ENCODE measurements around the gene CADPS2. TPM values are rescaled to one million over a fixed set of nuclear protein-coding genes. Genes with fewer than 3 reads are reported as not detected.

CADPS2 gene
- total RNA-seq, 1 experiment from 2014 or later: 5.9 TPM

GRCh38 chr7:122305475-122306319 lies 580.6 kb downstream of the CADPS2 start:
- DNase-seq: peak; percentile 73
- Histone ChIP-seq H3K36me3 (replicated peaks; ENCODE audit: control insufficient read depth, insufficient read depth, low read length) (no peaks in the 10 kb centered on the region), H3K27me3 (ENCODE audit: control insufficient read depth, insufficient read depth, low read length) (peaks cover 96% of the 10 kb centered on the region), H3K4me3 (ENCODE audit: insufficient read depth, low read depth, low read length) (peak overlapping the region; percentile 41)

- H3K27me3 ChIP-seq (ENCODE audit: control insufficient read depth, insufficient read depth, low read length): peaks cover 98% of the 10 kb centered on the region
- peak overlapping the region; percentile 41 for H3K4me3 ChIP-seq (ENCODE audit: insufficient read depth, low read depth, low read length)
- H3K36me3 ChIP-seq (replicated peaks; ENCODE audit: control insufficient read depth, insufficient read depth, low read length): no peaks in the 10 kb centered on the region
- peak; percentile 64 for DNase-seq
Measured at GRCh38 chr7:122304996-122305421, 581.3 kb downstream of the CADPS2 start.

GRCh38 chr7:122304319-122304975 lies 581.8 kb downstream of the CADPS2 start, which contains the start of gene FEZF1:
FEZF1 (minus strand) TSS chr7:122304750; CDS start chr7:122304437, 313 bp downstream.
- DNase-seq: peak; percentile 89
- H3K27me3 ChIP-seq (ENCODE audit: control insufficient read depth, insufficient read depth, low read length): peaks cover 99% of the 10 kb centered on the region
- H3K36me3 ChIP-seq (replicated peaks; ENCODE audit: control insufficient read depth, insufficient read depth, low read length): no peaks in the 10 kb centered on the region
- H3K4me3 ChIP-seq (ENCODE audit: insufficient read depth, low read depth, low read length): peak within 1 kb of the TSS; percentile 61

GRCh38 chr7:122303531-122304318 lies 582.5 kb downstream of the CADPS2 start:
- DNase-seq: peak; percentile 80
- Histone ChIP-seq H3K4me3 (ENCODE audit: insufficient read depth, low read depth, low read length) (peak overlapping the region; percentile 61), H3K27me3 (ENCODE audit: control insufficient read depth, insufficient read depth, low read length) (peaks cover 99% of the 10 kb centered on the region), H3K36me3 (replicated peaks; ENCODE audit: control insufficient read depth, insufficient read depth, low read length) (no peaks in the 10 kb centered on the region)

GRCh38 chr7:122302761-122303530 lies 583.3 kb downstream of the CADPS2 start:
- Histone ChIP-seq H3K27me3 (ENCODE audit: control insufficient read depth, insufficient read depth, low read length) (peaks cover 99% of the 10 kb centered on the region), H3K4me3 (ENCODE audit: insufficient read depth, low read depth, low read length) (no peak overlapping the region), H3K36me3 (replicated peaks; ENCODE audit: control insufficient read depth, insufficient read depth, low read length) (no peaks in the 10 kb centered on the region)
- DNase-seq: no peak

GRCh38 chr7:122301858-122302760 lies 584.2 kb downstream of the CADPS2 start:
- peaks cover 92% of the 10 kb centered on the region for H3K27me3 ChIP-seq (ENCODE audit: control insufficient read depth, insufficient read depth, low read length)
- H3K4me3 ChIP-seq (ENCODE audit: insufficient read depth, low read depth, low read length): no peak overlapping the region; the same call in 1 of the 2 replicates
- DNase-seq: peak; percentile 83
- no peaks in the 10 kb centered on the region for H3K36me3 ChIP-seq (replicated peaks; ENCODE audit: control insufficient read depth, insufficient read depth, low read length)

GRCh38 chr7:122300956-122301833 lies 585.1 kb downstream of the CADPS2 start:
- Histone ChIP-seq H3K36me3 (replicated peaks; ENCODE audit: control insufficient read depth, insufficient read depth, low read length) (no peaks in the 10 kb centered on the region), H3K4me3 (ENCODE audit: insufficient read depth, low read depth, low read length) (no peak overlapping the region), H3K27me3 (ENCODE audit: control insufficient read depth, insufficient read depth, low read length) (peaks cover 84% of the 10 kb centered on the region)
- no peak for DNase-seq

GRCh38 chr7:122300211-122300932 lies 585.9 kb downstream of the CADPS2 start:
- DNase-seq: peak; percentile 84
- Histone ChIP-seq H3K27me3 (ENCODE audit: control insufficient read depth, insufficient read depth, low read length) (peaks cover 76% of the 10 kb centered on the region), H3K4me3 (ENCODE audit: insufficient read depth, low read depth, low read length) (peak overlapping the region; percentile 47), H3K36me3 (replicated peaks; ENCODE audit: control insufficient read depth, insufficient read depth, low read length) (no peaks in the 10 kb centered on the region)

- DNase-seq: peak; percentile 75
- Histone ChIP-seq H3K36me3 (replicated peaks; ENCODE audit: control insufficient read depth, insufficient read depth, low read length) (no peaks in the 10 kb centered on the region), H3K27me3 (ENCODE audit: control insufficient read depth, insufficient read depth, low read length) (peaks cover 69% of the 10 kb centered on the region), H3K4me3 (ENCODE audit: insufficient read depth, low read depth, low read length) (peak overlapping the region; percentile 47)
Measured at GRCh38 chr7:122299624-122300210, 586.5 kb downstream of the CADPS2 start.

GRCh38 chr7:122298618-122299017 lies 587.6 kb downstream of the CADPS2 start:
- DNase-seq: no peak
- no peaks in the 10 kb centered on the region for H3K36me3 ChIP-seq (replicated peaks; ENCODE audit: control insufficient read depth, insufficient read depth, low read length)
- H3K4me3 ChIP-seq (ENCODE audit: insufficient read depth, low read depth, low read length): no peak overlapping the region
- peaks cover 59% of the 10 kb centered on the region for H3K27me3 ChIP-seq (ENCODE audit: control insufficient read depth, insufficient read depth, low read length)

- DNase-seq: no peak
- Histone ChIP-seq H3K4me3 (ENCODE audit: insufficient read depth, low read depth, low read length) (no peak overlapping the region), H3K36me3 (replicated peaks; ENCODE audit: control insufficient read depth, insufficient read depth, low read length) (no peaks in the 10 kb centered on the region), H3K27me3 (ENCODE audit: control insufficient read depth, insufficient read depth, low read length) (peaks cover 55% of the 10 kb centered on the region)
Measured at GRCh38 chr7:122298131-122298530, 588.1 kb downstream of the CADPS2 start.

- no peak overlapping the region for H3K4me3 ChIP-seq (ENCODE audit: insufficient read depth, low read depth, low read length)
- H3K36me3 ChIP-seq (replicated peaks; ENCODE audit: control insufficient read depth, insufficient read depth, low read length): no peaks in the 10 kb centered on the region
- H3K27me3 ChIP-seq (ENCODE audit: control insufficient read depth, insufficient read depth, low read length): no peaks in the 10 kb centered on the region
- DNase-seq: no peak
Measured at GRCh38 chr7:122291189-122291588, 595.1 kb downstream of the CADPS2 start.

Measured in H7 (cell line).